ENCODE results near the gene CTIF.

DNA sequence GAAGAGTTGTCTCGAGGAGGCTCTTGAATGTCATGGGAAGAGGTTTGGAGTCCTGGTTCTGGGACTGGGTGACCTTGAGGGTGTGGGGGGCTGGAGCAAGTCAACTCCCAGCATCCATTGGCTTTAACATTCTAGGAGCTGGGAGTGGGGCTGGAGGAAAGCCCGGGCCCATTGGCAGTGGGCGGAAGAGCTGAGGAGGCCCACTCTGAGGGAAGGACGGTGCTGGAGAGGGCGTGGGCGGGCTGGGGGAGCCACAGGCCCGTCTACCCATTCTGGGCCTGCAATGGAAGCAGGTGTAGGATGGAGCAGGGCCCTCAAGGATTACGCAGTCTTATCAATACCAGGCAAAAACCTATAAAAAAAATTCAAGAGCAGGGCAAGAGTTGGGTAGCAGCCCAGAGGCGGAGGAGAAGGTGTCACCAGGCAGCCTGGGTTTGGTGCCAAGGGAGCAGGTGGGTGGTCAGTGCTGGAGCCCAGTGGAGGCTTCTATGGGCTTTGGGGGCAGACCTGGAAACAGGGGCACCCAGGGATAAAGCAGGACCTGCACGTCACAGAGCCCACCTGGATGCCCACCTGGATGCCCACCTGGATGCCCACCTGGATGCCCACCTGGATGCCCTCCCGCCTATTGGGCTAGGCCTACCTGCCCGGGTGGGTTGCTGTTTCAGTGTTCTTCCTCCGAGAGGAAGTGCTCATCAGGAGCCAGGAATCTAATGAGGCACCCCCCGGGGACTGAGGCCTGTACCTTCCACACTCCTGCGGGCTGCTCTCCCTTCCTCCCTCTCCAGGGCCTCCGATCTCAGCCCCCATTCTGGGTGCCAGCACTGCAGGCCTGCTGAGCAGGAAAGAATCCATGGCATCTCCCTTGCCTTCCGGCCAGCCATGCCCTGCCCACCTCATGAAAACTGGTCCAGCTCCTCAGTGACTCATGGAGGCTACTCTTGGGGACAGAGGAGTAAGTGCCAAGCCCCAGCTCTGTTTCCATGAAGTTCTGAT lies 71.3 kb downstream of the CTIF start:
- TF ChIP-seq, protein P1, sequence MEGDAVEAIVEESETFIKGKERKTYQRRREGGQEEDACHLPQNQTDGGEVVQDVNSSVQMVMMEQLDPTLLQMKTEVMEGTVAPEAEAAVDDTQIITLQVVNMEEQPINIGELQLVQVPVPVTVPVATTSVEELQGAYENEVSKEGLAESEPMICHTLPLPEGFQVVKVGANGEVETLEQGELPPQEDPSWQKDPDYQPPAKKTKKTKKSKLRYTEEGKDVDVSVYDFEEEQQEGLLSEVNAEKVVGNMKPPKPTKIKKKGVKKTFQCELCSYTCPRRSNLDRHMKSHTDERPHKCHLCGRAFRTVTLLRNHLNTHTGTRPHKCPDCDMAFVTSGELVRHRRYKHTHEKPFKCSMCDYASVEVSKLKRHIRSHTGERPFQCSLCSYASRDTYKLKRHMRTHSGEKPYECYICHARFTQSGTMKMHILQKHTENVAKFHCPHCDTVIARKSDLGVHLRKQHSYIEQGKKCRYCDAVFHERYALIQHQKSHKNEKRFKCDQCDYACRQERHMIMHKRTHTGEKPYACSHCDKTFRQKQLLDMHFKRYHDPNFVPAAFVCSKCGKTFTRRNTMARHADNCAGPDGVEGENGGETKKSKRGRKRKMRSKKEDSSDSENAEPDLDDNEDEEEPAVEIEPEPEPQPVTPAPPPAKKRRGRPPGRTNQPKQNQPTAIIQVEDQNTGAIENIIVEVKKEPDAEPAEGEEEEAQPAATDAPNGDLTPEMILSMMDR (IDR thresholded peaks at IDR 0.05; ENCODE audit: poor library complexity, severe bottlenecking) = no peak
- TF ChIP-seq, protein P2, sequence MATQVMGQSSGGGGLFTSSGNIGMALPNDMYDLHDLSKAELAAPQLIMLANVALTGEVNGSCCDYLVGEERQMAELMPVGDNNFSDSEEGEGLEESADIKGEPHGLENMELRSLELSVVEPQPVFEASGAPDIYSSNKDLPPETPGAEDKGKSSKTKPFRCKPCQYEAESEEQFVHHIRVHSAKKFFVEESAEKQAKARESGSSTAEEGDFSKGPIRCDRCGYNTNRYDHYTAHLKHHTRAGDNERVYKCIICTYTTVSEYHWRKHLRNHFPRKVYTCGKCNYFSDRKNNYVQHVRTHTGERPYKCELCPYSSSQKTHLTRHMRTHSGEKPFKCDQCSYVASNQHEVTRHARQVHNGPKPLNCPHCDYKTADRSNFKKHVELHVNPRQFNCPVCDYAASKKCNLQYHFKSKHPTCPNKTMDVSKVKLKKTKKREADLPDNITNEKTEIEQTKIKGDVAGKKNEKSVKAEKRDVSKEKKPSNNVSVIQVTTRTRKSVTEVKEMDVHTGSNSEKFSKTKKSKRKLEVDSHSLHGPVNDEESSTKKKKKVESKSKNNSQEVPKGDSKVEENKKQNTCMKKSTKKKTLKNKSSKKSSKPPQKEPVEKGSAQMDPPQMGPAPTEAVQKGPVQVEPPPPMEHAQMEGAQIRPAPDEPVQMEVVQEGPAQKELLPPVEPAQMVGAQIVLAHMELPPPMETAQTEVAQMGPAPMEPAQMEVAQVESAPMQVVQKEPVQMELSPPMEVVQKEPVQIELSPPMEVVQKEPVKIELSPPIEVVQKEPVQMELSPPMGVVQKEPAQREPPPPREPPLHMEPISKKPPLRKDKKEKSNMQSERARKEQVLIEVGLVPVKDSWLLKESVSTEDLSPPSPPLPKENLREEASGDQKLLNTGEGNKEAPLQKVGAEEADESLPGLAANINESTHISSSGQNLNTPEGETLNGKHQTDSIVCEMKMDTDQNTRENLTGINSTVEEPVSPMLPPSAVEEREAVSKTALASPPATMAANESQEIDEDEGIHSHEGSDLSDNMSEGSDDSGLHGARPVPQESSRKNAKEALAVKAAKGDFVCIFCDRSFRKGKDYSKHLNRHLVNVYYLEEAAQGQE (IDR thresholded peaks at IDR 0.05; ENCODE audit: borderline replicate concordance) = no peak
- no peak for TF ChIP-seq MXI1 (conservative IDR thresholded peaks at IDR 0.05; ENCODE audit: poor library complexity, severe bottlenecking)
- no peak for TF ChIP-seq EZH2 (IDR thresholded peaks at IDR 0.05; ENCODE audit: borderline replicate concordance, insufficient read depth, low read length, poor library complexity, severe bottlenecking)
- TF ChIP-seq POLR2AphosphoS5 (IDR thresholded peaks at IDR 0.05) = no peak
- no peak for TF ChIP-seq SMC3 (conservative IDR thresholded peaks at IDR 0.05; ENCODE audit: poor library complexity)

All from neural cell (in vitro differentiated cells).